DND-41 (cell line): ENCODE data around the gene PYGB.

Experiments used
- EZH2 ChIP-seq: IDR thresholded peaks from 3 replicates; pipeline ENCODE4 v1.6.1; 2012; ENCODE audit warnings: borderline replicate concordance, low read depth, mild to moderate bottlenecking, moderate library complexity, low read length, inconsistent platforms; ENCODE audit not compliant: severe bottlenecking
- TF ChIP-seq, protein P1 (sequence below): IDR thresholded peaks from 2 replicates; pipeline ENCODE4 v1.5.1; 2012; ENCODE audit warnings: borderline replicate concordance, low read length, moderate library complexity, mild to moderate bottlenecking; ENCODE audit not compliant: poor library complexity, severe bottlenecking; ENCODE audit errors: extremely low read depth

DNA sequence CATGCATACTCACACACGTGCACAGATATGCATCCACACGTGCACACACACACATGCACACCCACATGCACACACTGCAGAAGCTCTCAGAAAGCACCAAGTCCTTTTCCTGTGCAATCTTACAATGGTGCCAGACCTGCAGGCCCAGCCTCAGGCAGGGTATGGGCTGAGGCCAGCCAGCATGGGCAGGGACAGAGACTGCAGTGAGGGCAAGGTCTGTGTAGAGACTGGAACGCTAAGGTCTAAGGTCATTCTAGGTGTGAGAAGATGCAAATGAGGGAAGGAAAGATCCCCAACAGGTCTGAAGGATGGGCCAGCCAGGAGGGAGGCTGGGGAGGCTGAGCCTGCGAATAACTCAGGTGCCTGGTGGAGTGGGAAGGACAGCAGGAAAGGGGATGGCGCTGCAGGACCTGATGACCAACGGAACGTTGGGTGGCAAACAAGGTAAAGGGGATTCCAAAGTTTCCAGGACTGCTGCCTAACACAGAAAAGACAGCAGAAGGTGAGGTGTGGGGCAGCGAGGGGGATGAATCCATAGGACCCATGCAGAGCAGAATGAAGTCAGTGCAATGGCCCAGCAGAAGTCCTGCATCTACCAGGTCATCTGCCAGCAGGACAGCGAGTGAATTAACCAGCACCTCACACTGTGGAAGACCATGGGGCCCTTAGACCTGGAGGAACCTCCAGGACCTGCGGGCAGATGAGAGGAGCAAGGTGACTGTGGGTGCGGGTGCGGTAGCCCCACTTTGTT lies 75.8 kb downstream of the PYGB start:
- TF ChIP-seq, protein P1, sequence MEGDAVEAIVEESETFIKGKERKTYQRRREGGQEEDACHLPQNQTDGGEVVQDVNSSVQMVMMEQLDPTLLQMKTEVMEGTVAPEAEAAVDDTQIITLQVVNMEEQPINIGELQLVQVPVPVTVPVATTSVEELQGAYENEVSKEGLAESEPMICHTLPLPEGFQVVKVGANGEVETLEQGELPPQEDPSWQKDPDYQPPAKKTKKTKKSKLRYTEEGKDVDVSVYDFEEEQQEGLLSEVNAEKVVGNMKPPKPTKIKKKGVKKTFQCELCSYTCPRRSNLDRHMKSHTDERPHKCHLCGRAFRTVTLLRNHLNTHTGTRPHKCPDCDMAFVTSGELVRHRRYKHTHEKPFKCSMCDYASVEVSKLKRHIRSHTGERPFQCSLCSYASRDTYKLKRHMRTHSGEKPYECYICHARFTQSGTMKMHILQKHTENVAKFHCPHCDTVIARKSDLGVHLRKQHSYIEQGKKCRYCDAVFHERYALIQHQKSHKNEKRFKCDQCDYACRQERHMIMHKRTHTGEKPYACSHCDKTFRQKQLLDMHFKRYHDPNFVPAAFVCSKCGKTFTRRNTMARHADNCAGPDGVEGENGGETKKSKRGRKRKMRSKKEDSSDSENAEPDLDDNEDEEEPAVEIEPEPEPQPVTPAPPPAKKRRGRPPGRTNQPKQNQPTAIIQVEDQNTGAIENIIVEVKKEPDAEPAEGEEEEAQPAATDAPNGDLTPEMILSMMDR, result no peak
- TF ChIP-seq EZH2, result no peak
